NAMALWA (cell line): Measurements from ENCODE around the gene ALLC.

ENCODE experiments used
- DNase-seq: peaks from one replicate; pipeline ENCODE4 v3.0.0-alpha.2; 2015; ENCODE audit warnings: low spot score

The ALLC gene

DNA sequence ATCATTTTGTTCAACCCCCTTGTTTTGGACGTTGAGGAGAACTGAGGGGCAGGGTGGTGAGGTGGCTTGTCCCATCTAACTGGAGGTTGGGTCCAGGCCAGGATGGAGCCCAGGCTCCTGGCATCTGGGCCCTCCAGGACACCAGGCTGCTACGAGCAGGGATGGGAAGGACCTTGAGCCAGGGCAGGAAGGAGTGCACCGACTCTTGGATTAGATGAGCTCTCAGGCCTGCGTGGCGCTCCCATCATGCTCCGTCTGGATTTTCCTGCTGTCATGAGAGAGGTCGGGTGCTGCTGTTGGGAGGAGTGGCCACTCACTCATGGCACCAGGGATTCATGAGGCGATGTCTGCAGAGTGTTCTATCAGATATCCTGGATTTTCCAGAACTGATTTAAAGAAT, 18.3 kb upstream of the ALLC start:
- no peak for DNase-seq

DNA sequence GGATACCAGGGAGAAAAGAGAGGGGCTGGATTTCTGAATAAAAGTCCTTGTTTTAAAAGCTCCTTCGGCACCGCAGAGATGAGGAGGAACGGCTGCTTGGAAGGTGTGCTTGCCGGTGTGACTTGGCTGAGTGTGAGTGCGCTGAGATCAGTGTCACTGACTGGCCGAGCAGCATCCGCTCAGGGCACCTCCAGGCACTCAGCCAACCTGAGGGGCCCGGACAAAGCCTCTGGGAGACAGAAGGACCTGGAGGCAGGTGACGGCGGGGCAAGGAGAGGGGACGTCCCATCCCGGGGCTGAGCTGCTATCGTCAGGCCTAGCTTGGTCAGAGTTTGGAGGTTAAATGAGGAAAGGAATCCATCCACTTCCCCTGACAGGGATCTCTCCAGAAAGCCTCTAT, 16.8 kb upstream of the ALLC start:
- no peak for DNase-seq

DNA sequence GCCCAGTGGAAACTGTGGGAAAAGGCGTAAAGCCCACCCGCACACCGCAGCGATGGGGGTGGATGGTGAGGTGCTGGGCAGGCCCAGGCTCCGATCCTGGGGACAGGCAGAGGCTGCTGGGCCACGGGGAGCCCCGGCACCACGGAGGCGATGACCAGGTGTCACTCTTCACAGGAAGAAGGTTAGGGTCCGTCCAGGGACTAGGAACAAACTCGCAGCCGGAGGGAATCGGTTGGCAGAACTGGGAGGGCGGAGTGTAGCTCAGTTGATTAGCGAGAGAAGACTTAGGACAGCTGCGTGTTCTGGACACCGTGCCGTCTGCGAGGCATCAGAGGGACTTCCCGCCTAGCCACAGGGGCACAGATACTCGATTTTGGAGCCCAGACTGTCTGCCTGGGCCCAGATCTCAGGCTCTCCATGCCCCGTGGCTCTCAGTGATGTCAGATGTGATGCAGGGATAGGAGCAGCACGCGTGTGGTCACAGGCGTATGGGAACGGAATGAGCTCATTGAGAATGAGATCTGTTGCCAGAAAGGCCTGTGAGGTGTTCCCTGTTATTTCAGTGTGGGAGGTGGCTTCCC, 16.1 kb upstream of the ALLC start:
- DNase-seq: no peak

DNA sequence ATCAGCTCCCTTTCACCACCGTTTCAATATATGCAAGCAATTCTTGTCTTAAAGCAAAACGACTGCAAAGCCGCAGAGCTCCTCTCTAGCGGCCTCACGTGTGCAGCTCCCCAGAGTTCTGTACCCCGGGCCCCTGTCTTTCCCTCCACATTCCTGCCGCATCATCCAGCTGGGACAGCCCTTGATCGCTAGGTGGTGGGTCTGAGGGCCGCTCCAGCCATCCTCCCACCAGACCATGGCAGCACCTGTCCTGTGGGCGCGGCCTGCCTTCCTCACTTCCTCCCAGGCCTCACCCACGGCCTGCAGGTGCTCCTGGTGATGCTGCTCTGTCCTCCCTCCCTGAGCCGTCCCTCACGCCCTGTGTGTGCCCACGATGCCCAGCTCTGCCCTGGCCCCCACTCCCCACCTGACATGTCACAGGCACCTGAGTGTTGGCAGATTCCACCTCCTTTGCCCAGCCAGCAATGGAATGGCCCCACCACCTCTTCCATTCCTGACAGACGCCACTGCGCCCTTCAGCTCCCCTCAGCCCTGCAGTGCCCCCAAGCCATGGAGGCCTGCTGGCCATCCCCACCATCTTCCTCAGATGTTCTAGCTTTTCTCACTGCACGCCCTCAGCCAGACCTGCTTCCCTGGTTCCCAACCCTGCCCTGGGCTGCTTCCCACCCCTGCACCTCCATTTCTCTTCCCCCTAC, 15.3 kb upstream of the ALLC start:
- DNase-seq: no peak

DNA sequence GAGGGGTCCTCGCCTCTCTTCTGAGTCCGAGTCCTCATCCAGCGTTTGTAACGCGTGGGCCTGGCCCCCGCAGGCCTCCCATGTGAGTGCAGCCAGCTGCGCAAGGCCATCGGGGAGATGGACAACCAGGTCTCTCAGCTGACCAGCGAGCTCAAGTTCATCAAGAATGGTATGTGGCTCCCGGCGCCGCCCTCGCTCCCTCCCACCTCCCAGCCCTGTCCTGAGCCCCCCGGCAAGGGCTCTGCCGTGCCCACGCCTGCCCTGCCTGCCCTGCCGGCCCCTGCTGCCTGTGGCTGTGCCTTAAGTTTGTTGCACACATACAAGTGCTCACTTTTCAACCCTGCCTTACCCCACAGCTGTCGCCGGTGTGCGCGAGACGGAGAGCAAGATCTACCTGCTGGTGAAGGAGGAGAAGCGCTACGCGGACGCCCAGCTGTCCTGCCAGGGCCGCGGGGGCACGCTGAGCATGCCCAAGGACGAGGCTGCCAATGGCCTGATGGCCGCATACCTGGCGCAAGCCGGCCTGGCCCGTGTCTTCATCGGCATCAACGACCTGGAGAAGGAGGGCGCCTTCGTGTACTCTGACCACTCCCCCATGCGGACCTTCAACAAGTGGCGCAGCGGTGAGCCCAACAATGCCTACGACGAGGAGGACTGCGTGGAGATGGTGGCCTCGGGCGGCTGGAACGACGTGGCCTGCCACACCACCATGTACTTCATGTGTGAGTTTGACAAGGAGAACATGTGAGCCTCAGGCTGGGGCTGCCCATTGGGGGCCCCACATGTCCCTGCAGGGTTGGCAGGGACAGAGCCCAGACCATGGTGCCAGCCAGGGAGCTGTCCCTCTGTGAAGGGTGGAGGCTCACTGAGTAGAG, 14.4 kb upstream of the ALLC start:
- DNase-seq: no peak

DNA sequence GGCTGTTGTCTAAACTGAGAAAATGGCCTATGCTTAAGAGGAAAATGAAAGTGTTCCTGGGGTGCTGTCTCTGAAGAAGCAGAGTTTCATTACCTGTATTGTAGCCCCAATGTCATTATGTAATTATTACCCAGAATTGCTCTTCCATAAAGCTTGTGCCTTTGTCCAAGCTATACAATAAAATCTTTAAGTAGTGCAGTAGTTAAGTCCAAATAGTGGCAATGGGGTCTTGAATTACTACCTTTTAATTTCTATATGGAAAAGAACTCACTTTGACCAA, 13.8 kb upstream of the ALLC start:
- DNase-seq: no peak

DNA sequence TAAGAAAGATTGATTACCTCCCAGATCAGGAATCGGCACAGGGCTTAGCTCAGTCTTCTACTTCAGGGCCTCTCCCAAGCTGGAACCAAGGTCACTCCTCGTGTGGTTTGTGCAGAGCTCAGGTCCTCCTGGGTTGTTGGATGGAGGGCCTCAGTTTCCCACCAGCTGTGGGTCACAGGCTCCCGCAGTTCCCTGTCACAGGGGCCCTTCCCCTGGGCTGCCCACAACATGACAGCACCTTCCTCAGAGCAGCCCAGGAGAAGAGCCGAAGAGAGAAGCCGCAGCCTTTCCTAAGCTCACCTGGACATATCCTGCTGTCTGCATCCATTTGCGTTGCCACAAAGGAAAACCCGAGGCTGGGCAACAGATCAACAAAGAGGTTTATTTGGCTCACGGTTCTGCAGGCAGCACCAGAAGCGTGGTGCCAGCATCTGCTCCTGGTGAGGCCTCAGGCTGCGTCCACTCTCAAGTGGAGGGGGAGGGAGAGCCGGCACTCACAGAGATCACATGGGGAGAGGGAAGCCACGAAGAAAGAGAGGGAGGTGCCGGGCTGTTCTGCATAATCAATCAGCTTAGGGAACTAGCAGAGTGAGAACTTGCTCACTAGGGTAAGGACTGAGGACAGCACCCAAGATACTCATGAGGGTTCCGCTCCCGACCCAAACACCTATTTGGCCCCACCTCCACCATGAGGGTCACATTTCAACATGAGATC, 13.0 kb upstream of the ALLC start:
- DNase-seq: no peak

DNA sequence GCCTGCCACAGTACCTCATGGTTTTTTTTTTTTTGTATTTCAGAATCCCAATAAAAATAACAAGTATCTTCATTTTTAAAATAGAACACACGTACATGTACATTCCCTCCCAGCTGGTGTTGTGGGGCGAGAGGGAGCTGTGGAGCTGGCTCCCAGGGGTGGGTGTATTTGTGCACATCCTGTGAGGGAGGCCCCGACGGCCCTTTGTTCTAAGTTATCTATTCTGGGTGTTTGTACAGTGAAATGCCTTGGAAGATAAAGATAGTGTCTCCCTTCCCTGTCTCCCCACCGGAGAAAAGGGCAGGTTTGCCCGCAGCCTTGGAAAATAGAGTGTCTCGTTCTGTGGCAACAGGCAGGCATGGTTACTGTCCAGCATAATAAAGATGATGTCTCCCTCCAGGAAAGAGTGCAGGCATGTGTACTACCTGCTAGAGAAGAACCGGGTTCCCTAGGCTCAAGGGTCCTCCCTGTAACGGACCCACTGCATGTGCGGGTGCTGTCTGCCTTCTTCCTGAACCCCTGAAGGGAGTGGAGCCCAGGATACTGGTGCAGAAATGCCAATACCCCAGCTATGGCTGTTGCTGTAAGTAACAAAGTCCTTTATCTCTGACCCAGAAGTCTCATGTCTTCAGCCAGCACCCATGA, 12.1 kb upstream of the ALLC start:
- no peak for DNase-seq

DNA sequence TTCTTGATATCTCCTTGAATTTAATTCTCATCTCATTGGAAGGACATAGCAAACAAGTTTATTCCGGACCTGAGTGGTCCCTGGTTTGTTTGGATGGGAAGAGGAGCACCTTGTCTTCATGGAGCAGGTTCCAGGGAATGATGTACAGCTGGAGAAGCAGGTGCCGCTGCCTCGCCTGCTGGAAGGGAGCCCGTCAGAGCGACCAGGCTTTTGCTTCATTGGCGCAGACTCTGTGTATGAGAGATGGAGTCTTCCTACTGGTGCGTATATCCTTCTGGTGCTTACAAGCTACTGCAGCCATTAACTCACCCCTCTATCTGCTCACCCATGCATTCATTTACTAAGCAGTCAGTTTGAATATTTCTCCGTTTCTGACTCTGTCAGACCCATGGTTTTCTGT, 11.6 kb upstream of the ALLC start:
- DNase-seq: no peak

DNA sequence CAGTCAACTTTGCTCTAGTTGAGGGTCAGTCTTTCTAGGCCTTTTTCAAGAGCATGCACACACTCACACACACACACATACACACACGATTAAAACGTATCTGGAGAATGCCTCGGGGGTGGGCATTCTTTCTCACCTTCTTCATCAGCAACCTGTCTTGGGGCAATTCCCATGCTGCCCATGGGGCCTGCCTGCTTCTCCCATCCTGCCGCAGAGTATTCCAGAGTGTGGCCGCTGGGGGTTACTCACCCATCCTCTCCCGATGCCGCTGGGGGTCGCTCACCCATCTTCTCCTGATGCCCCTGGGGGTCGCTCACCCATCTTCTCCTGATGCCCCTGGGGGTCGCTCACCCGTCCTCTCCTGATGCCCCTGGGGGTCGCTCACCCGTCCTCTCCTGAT, 10.8 kb upstream of the ALLC start:
- DNase-seq: no peak

DNA sequence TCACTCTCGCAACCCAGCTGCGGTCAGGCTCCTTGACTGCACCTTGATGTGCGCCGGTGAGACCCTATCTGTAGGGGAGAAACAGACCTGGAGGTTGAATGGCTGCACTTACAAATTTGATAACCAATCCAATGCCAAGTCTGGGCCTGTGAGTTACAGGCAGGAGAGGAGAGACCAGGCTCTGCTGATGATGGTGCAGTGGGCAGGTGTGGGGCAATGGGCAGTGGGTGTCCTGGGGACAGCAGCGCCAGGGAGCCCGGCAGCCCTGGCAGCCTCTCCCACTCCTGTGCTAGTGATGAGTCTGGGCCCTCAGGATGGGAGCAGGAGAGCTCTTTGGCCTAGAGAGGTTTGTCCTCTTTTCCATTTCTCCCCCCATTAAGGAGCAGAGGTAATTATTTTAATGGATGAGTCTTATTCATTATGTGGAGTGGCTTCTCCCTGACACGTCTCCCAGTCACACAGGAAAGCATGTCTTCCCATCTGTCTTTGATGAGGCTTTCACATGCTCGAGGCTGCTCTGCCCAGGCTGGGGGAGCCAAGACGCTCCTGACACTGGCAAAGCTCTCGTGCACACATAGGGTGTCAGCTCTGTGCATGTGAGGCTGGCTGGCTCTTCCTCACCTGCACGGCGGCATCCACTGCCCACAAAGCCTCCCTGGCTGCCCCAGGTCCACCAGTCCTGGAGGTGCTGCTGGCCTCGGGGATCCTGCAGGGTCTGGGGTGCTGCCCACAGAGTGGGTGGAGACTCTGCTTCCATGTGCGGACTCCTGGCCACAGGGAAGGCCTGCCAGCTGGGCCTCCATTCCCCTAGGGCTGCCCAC, 10.0 kb upstream of the ALLC start:
- no peak for DNase-seq

DNA sequence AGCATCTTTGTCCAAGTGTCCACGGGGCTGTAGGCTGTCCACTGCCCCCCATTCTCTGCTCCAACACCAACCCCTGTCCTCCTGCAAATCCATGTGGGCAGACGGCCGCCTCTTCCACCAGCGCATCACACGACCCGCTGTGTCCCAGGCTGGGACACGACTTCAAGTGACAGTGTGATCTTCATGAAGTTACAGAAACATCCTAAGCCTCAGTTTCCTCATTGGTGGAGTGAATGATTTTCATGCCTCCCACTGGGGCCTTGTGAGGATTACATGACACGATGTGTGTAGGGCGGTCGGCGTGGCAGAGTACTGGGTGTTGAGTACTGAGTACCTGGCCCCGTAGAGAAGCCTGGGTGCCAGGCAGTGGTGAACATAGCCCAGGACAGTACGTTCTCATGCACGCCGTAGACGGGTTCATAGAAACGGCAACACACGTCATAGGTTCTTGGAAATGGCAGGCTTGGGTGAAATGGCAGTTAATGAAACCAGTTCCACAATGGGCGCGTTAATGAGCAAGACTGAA, 9.3 kb upstream of the ALLC start:
- DNase-seq: no peak

DNA sequence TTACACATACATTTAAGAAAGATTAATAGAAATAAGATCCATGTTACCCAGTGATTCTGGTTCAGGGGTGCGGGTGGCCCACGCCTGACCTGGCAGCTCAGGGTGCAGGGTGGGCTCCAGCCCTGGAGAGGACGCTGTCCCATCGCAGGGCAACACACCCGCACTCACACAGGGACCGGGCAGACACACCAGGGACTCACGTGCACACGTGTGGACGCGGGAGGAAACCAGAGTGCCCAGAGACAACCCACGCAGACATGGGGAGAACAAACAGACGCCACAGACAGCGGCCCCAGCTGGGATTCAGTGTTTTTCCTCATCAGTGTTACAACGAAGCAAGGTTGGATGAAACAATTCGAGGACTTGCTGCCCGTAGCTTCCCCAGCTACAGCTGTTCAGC, 8.4 kb upstream of the ALLC start:
- no peak for DNase-seq

DNA sequence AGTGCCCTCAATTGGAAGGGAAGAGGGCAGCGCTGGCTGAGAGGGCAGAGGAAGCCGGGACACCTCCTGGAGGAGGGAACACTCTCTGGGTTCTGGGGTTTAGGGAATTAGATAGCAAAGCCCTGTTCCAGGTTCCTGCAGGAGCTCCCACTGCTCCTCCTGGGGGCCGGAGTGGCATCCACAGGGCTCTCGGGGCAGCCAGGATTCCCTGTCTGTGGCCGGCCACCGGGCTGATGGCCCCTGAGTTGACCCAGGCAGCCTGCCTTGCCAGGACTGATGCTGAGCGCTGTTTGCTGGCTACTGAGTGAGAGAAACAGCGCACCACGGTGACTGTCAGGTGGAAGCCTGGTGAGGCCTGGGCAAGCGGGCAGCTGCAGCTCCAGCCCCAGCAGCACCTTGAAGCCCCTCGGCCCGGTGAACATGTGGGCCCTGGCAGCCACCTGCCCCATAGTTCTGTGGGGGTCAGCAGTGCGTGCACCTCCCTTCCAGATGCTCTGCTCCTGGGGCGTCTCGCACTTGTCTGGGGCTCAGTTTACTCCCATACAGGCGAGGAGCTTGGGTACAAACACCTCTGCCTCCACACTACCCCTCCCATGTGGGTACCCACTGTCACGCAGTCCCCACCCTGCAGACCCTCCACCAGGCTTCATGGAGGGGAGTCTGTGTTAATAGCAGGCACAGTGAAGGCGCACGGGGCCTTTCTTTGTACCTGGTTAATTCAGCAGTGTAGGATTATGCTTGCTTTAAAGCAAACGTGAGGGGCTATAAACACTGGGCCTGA, 7.7 kb upstream of the ALLC start:
- no peak for DNase-seq

DNA sequence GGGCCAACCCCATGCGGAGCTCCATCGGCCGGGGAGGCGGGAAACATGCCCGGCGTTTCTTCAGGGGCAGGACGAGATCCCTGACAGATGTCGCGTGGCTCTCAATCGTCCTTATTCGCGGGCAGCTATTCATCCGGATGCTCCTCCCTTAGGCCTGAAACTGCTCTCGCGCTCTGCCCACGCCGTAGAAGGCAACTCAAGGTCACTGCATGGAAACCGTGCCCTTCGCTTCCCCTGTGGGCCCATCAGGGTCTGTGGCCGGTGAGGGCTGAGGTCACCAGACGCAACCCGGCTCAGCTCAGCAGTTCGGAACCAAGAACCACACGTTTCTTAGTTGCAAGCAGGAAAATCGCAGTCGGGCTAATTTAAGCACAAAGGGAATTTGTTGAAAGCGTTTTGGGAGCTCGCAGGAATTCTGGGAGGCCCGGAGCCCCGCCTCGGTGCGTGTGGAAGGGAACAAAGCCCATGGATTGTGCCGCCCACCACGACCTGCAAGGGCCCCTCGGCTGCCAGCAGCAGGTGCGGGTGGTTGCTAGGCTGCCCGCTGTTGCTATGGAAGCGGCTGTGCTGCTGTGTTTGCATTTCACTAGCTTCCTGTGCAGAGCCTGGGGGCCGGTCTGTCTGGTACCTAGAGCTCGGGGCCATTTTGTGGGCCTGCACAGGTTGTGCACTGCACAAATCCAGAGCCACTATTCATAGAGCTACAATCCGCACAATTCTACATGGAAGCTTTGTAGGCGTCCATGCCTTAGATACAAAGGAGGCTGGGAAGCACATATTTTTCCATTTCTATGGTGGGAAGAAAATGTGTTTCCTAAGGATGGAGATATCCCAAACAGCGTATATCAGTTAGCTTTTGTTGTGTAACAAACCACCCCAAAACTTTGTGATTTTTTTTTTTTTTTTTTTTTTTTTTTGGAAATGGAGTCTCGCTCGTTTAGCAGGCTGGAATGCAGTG, 6.0 kb upstream of the ALLC start:
- DNase-seq: peak; percentile 85

DNA sequence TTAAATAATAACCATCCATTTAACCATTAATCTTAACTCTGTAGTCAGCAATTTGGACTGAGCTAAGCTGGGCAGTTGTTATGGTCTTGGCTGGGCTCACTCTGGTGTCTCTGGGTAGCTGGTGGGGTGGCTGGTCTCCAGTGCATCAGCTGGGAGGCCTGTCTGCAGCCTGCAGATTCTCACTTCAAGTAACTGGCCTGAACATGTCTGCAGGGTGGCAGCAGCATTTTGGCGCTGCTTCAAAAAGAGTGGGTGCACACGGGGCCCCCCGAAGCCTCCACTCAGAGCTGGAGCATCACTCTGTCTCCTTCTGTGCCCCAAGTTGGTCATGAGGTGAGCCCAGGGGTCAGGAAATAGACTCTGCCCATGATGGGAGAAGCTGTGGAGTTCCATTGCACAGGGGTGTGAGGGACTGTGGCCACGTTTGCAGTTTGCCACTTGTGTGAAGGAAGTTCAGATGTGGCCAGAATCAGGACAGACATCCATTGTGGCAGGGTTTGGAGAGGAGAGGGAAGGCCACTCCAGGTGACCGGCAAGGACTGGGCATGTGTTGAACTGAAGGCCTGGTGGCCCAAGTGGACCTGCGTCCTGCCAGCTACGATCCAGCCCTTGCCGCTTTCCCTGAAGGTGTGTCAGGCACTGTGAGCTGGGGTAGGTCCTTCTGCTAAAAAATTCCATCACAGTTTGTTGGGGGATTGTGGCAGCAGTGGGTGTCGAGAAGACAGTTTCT, 4.9 kb upstream of the ALLC start:
- DNase-seq: no peak

DNA sequence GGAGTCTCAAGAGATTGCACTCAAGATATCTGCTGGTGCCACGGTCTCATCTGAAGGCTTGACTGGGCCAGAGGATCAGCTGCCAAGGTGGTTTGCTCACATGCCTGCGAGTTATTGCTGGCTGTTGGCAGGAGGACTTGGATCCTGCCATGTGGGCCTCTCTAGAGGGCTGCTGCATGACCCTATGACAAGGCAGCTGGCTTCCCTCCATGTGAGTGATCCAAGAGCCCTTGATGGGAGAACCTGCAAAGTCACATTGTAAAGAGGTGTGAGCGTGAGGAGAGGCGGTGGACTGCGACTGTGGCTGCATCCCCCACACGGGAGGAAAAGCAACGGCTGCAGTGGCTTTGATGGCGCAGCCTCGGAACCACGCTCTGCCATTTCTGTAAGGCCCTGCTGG, 4.0 kb upstream of the ALLC start:
- no peak for DNase-seq

DNA sequence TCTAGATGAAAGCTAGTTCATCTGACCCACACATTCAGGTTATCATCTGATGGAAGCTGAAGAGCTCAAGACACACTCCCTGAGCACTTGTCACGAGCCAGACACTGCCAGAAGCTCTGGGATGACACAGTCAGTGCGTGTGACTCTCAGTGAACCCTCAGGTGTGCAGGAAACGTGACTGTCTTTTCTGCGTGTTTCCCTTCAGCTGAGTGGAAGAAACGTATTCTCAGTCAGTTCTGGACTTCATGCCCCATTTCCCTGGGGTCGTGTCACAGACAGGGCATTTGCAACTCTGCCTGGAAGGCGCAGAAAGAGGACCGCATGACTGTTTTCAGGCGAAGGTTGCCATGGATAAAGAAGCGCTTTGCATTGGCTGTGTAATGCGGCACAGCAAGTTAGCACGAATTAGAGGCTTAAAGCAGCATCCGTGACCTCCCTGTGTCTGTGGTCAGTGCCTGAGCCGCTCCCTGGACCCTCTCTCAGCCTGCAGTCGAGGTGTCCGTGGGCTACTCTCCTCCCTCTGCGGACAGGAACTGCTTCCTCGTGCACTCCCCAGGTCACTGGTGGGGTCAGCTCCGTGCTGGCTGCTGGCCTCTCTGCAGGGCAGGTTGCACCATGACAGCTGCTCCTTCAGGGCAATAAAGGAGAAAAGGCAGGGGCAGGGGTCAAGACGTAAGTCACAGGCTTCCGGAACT, 3.3 kb upstream of the ALLC start:
- DNase-seq: no peak
